HL-60/S4 treated with retinoic acid at 250 ng/mL for 4 days and 3 days (cell line): Measurements from ENCODE around the gene ELMO1.
"Not testable (repeated sequence)": the region's sequence is repeated elsewhere in the genome, so short reads cannot be mapped to it uniquely, and the experiment has no call there.

ENCODE experiments used
- in situ Hi-C: fragments of 300-500 bp; cut with MboI; formaldehyde crosslinking; loops from 2 replicates; pipeline ENCODE4 v1.7.0; 2022; ENCODE audit warnings: low sequenced_read_pairs

ELMO1 gene

GRCh38 chr7:37153376-37153775 lies 295.3 kb downstream of the ELMO1 start:
- in situ Hi-C loops, result no loop called here

GRCh38 chr7:37151741-37152413 lies 296.8 kb downstream of the ELMO1 start:
- in situ Hi-C loops, result no loop called here

DNA sequence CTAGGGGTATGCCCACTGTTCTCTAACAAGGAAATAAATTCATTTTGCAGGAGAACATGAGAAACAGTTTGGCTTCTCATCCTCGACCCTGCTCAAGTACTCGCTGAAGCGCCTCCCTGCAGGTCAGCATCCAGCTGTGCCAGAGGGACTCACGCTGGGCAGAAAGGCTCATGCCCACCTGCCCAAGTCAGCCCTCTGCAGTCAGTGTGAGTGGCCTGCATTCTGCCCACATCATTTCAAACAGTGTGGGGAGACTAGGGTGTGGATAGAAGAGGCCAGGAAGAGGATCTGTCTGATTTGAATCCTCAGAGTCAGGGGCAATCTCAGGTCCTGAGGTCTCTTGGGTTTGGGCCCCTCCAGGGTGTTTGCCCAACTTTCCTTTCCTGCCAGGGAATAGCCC lies 297.8 kb downstream of the ELMO1 start:
- in situ Hi-C loops, result no loop called here

DNA sequence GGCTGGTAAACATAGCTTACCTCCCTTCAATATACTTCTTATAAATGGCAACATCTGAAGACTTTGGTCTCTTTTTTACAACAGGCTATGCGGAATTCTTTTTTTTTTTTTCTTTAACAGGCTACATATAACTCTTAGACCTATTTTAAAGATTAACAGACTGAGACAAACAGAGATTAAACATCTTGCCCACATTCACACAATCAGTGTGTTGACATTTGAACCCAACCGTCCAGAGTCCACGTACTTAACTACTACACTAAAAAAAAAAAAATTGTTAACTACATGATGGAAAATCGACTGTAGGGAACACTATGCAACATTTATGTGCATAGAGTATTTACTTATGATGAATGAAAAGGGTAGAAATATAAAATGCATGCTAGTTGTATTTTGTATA lies 298.5 kb downstream of the ELMO1 start:
- in situ Hi-C loops, result no loop called here

DNA sequence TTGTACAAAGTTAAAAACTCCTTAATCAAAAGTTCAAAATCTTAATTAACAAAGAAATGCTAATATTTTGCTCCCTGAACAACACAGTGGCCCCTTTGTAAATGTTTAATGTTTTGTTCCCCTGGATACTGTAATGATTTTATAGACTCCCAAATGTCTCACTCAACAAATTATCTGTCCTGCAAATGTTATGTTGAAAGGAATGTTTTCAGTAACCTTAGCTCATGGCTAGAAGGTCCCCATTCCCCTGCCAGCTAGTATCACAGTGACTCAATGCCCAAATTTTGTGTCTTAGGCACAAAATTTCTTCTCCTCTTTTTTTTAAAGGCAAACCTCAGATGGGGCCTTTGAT lies 298.9 kb downstream of the ELMO1 start:
- in situ Hi-C loops, result no loop called here

DNA sequence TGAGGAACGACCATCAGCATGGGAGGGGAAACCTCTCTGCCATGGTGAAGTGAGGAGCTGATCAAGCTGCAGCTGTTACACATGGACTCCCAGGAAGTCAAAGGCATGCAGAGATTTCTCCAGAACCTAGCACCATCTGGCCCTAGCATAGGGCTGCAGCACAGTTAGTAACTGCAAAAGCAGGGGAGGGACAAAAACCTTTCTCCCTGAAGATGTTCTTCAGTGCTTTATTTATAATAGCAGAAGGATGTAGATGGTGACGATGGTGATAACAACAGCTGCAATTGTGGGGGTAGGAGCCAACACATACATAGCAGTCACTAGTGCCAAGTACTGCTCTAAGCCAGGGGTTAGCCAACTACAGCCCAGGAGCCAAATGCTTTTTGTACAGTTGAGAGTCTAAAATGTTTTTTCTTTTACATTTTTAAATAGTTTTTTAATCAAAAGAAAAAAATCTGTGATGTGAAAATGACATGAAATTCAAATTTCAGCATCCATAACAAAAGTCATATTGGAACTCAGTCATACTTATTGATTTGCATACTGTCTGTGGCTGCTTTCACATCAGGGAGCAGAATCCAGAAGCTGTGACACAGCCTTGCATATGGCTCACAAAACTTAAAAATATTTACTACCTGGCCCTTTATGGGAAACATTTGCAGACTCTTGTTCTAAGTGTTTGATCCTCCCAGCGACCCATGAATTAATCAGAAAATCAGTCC lies 299.5 kb downstream of the ELMO1 start:
- in situ Hi-C loops, result no loop called here

DNA sequence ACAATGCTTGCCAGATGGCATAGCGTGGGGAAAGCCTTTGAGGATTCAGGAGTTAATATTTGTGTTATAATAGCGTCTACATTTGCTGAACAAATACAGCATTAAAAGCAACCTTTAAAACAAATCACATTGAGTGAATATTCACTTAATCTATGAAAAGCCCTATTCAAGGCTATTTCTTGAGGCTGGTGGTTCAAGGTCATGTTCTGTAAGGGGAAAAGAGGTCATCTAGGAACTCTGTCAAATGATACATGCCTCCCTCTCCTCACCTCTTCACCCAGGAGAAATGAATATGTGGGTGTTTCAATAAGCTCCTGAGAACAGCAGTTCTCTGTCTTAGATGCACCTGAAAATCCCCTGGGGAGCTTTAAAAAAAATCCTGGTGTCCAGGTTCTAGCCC lies 303.0 kb downstream of the ELMO1 start:
- in situ Hi-C loops, result no loop called here

DNA sequence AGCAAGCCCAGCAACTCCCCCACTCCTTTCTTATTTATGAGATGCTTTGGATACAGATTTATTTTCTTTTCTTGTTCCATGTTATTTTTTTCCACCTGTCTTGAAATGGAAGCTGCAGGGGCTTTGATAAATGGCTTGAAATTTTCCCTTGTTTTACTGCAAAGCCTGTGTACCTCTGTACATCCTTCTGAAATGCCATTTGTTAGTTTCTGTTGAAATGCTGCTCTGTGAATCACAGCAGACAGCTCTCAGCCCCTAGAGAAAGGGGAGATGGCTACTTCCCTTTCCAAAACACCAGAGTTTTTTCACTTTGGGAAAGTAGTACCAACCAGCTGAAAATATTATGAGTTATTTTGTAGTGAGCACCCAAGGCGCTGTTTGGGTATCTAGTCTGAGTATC lies 304.2 kb downstream of the ELMO1 start:
- in situ Hi-C loops, result no loop called here

DNA sequence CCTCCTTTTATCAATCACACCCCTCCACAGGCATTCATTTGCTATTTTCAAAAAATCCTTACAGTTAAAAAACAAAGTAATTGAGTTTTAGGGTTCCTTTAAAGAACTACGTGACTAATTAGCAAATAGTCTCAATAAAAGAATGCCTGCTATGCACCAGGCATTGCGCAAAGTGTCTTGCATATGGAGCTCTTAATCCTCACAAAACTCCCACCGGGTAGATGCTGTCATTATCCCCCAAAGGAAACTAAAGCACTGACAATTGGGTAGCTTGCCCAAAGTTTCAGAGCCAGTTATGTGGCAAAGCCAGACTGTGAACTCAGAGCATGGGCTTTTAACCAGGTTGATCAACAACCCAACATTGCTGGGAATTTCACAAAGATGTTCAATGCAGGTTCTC lies 305.7 kb downstream of the ELMO1 start:
- in situ Hi-C loops, result no loop called here

- in situ Hi-C loops, result no loop called here
These were observed 306.9 kb downstream of the ELMO1 start for GRCh38 chr7:37141742-37142141.

DNA sequence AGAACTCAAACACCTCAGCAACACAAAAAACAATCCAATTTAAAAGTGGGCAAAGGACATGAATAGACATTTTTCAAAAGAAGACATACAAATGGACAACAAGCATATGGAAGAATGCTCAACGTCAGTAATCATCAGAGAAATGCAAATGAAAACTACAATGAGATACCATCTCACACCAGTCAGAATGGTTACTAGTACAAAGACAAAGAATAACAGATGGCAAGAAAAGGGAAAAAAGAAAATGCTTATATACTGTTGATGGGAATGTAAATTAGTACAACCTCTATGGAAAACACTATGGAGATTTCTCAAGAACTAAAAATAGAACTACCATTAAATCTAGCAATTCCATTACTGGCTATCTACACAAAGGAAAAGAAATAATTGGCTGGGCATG lies 314.8 kb downstream of the ELMO1 start:
- in situ Hi-C loops, result not testable (repeated sequence)

DNA sequence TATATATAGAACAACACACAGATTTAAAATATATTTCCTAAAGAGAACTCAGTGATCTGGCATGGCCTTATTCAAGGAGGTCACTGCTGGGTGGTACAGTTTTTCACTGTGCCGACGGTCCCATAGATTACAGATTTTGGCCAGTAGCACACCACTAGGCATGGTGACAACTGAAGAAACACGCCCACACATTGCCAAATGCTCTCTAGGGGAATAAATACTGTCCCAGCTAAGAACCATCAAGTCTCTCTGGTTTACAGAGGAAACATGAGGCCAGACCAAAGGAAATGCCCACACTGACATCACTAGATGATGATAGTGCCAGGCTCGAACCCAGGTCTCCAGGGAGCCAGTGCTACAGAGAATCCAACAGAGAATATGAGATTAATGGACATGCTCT lies 316.8 kb downstream of the ELMO1 start:
- in situ Hi-C loops, result no loop called here

GRCh38 chr7:37129035-37129425 lies 319.6 kb downstream of the ELMO1 start:
- in situ Hi-C loops, result no loop called here

- in situ Hi-C loops, result no loop called here
These were observed 320.2 kb downstream of the ELMO1 start for GRCh38 chr7:37128327-37129034.

DNA sequence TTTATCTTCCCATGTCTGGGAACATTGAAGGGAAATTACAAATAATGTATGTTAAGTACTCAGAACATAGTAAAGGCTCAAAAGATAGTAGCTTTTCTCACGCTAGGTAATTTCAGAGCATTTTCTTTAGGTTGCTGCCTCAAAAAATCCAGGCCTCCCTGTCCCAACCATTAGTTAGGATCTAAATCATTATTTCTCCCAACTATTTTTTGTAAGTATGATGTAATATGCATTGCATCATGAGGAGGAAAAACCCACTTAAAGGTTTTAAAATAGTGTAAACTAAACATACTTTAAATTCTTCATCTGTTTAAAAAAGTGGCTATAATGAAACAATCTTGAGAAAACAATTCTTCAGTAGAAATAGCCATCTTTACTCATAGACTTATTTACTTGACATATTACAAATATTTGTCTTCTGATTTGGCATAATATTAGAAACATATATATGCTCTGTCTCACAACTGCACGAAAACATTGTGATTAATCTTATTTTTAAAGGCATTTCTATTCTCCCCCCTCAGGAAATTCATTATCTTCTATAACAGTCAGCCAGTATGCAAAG lies 329.3 kb downstream of the ELMO1 start:
- in situ Hi-C loops, result no loop called here

DNA sequence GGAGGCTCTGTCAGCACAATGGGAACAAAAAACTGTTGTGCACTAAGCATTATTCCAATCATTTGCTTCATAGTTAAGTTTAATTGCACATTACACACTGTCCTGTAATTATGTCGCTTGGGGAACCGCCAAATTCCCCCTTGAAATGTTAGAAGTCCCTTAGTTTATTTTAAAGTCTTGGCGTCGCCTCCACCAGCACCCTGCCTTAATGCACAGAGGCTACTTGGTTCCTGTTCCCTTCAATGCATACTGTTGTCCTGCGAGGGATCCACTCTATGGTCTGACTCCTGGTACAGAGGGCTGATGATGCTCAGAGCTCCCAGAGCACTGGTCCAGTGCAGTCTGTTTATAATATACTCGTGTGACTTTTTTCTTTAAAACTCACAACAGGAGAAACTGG lies 330.7 kb downstream of the ELMO1 start:
- in situ Hi-C loops, result no loop called here

DNA sequence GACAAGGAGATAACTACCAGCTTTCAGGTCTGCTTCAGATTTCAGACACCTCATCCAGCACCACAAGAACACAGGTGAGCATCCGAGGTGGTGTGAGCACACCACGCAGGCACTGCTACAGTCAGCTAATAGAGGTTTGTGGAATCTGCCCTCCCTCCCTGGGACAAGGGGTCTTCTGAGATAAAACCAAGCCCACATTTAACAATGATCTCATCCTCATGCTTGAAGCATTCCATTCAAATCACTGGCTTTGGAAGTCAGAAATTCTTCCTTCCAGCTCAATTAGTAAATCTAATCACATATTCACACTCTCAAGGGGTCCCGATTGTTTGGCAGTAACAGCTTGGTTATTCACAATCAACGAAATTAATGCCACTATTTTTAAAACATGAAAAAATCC lies 331.4 kb downstream of the ELMO1 start:
- in situ Hi-C loops, result no loop called here

DNA sequence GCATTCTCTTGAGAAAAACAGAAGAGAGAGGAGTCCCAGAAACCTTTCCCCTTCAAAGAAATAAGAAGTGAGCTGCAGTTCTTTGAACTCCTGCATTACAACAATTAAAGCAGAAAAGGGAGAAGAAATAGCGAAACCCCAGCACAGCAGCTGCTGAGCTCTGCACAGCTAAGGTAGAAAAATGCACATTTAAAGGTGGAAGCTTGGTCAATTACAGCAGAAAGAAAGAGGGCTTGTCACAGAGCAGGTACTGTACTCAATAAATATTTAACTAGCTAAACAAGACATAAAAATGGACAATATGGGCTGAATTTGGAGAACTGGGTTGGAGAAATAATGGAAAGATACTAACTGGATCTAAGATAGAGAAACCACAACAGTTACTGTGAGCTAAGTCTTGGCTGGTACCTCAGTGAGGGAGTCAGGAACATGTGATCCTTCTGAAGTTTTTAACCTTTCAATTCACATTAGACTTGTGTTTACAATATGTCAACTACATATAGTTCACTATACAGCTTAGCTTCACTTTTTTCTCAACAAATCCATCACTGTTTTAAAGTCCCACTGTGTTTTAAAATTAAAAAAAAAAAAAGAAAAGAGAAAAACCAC lies 332.5 kb downstream of the ELMO1 start:
- in situ Hi-C loops, result no loop called here

GRCh38 chr7:37113661-37114355 lies 334.9 kb downstream of the ELMO1 start:
- in situ Hi-C loops, result no loop called here

- in situ Hi-C loops, result no loop called here
These were observed 335.8 kb downstream of the ELMO1 start for GRCh38 chr7:37112876-37113275.

DNA sequence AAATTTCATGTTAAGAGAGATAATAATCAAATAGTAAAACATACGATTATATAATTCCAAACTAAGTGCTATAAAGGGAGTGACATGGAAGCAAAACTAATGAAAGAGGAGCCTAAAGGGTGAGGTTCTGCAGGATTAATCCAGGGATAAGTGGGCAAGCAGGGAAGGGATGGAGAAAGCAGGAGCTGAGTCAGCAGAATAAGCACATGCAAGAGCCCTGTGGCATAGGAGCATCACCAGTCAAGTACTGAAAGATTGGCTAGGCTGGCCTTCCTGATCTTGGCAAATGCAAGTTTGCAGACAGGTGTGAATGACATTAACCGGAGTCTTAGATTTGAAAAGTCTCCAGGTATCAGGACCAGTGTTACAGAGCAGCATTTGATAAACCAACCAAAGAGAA lies 336.4 kb downstream of the ELMO1 start:
- in situ Hi-C loops, result no loop called here
